ENCODE data around the gene PRKAR2B. TPM values are rescaled to one million over a fixed set of nuclear protein-coding genes. Genes with fewer than 3 reads are reported as not detected.

PRKAR2B gene
- total RNA-seq (ENCODE audit: low replicate concordance), result 2.7 and 6.9 TPM in 2 replicates

GRCh38 chr7:107044347-107045194 lies at the start of gene PRKAR2B:
Gene PRKAR2B (plus strand): TSS chr7:107044705. CDS start chr7:107044908, 203 bp downstream.
- TF ChIP-seq, protein P1, sequence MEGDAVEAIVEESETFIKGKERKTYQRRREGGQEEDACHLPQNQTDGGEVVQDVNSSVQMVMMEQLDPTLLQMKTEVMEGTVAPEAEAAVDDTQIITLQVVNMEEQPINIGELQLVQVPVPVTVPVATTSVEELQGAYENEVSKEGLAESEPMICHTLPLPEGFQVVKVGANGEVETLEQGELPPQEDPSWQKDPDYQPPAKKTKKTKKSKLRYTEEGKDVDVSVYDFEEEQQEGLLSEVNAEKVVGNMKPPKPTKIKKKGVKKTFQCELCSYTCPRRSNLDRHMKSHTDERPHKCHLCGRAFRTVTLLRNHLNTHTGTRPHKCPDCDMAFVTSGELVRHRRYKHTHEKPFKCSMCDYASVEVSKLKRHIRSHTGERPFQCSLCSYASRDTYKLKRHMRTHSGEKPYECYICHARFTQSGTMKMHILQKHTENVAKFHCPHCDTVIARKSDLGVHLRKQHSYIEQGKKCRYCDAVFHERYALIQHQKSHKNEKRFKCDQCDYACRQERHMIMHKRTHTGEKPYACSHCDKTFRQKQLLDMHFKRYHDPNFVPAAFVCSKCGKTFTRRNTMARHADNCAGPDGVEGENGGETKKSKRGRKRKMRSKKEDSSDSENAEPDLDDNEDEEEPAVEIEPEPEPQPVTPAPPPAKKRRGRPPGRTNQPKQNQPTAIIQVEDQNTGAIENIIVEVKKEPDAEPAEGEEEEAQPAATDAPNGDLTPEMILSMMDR (IDR thresholded peaks at IDR 0.05; ENCODE audit: insufficient read depth, low read length), result no peak
- DNase-seq (ENCODE audit: low read depth), result peak; percentile 31
- H3K4me3 ChIP-seq (ENCODE audit: low read depth, low read length), result peak within 1 kb of the TSS; percentile 68

- TF ChIP-seq, protein P1 (IDR thresholded peaks at IDR 0.05; ENCODE audit: insufficient read depth, low read length), result no peak
- no peak for DNase-seq (ENCODE audit: low read depth)
- no peak overlapping the region for H3K4me3 ChIP-seq (ENCODE audit: low read depth, low read length)
These were observed 49.7 kb upstream of the PRKAR2B start for GRCh38 chr7:106994833-106995232.

DNA sequence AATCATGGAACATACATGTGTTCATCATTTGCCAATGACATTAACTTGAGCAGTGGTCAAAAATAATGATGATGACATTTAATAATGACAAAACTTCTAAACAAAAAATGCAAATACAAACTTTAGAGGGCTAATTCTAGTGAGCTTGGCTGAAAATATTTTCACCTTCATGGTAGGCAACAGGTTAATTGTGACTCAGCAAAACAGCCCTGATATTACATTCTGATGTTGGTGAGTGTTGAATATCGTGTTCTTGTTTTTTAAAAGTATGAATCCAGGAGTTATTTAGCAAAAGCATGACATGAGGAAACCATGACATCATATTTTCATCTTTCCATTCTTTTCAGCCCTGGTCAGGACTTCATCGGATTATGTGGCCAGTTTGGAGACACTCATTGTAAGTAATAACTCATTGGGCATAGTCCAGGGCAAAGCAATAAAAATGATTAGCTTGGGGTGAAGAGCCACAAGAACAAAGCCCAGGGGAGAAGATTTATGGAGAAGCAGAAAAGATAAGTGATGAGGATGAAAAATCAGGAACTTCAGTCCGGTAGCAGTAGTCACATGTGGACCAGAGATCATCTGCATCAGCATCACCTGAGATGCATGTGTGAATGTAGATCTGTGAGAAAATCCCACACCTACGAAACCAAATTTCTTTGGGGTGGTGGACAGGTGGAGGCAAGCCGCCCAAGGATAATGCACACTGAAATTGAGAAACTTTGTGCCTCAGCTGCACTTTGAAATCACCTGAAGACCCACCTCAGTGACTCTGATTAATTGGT lies 46.8 kb upstream of the PRKAR2B start:
- TF ChIP-seq, protein P1 (IDR thresholded peaks at IDR 0.05; ENCODE audit: insufficient read depth, low read length), result no peak
- no peak for DNase-seq (ENCODE audit: low read depth)
- no peak overlapping the region for H3K4me3 ChIP-seq (ENCODE audit: low read depth, low read length)

DNA sequence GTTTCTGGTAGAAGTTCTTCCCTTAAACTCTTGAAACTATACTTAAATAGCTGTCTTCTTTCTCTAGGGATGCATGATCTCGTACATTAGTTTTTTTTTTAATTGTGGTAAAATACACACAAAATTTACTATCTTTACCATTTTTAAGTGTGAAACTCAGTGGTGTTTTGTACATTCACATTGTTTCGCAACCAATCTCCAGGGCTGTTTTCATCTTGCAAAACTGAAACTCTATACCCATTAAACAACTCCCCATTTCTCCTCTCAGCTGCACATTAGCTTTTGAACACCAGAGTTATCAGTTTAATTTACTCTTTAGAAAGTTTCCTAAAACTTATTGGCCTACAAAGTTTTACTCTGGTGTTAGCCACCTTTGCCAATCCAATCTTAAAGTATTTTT lies 45.5 kb upstream of the PRKAR2B start:
- no peak for DNase-seq (ENCODE audit: low read depth)

GRCh38 chr7:107001490-107001889 lies 43.0 kb upstream of the PRKAR2B start:
- H3K4me3 ChIP-seq (ENCODE audit: low read depth, low read length), result no peak overlapping the region
- no peak for DNase-seq (ENCODE audit: low read depth)
- TF ChIP-seq, protein P1 (IDR thresholded peaks at IDR 0.05; ENCODE audit: insufficient read depth, low read length), result no peak

More for the DNA sequence above, 45.5 kb upstream of the PRKAR2B start:
- TF ChIP-seq, protein P1 (IDR thresholded peaks at IDR 0.05; ENCODE audit: insufficient read depth, low read length), result no peak
- no peak overlapping the region for H3K4me3 ChIP-seq (ENCODE audit: low read depth, low read length)

GRCh38 chr7:107002126-107002525 lies 42.4 kb upstream of the PRKAR2B start:
- H3K4me3 ChIP-seq (ENCODE audit: low read depth, low read length), result no peak overlapping the region
- DNase-seq (ENCODE audit: low read depth), result no peak
- TF ChIP-seq, protein P1 (IDR thresholded peaks at IDR 0.05; ENCODE audit: insufficient read depth, low read length), result no peak

All from fibroblast of the aortic adventitia (primary cell).